PC-9 (cell line): Measurements from ENCODE around the gene DNAI2.
"Not testable (repeated sequence)": the region's sequence is repeated elsewhere in the genome, so short reads cannot be mapped to it uniquely, and the experiment has no call there.

Experiments
- EZH2 ChIP-seq: fragments of 200-600 bp; sonication (generic); IDR thresholded peaks from 2 replicates; pipeline ENCODE4 v1.8.0; 2017; ENCODE audit warnings: antibody characterized with exemption, low read depth
- TF ChIP-seq, protein P1 (sequence below): fragments of 200-600 bp; sonication (generic); conservative IDR thresholded peaks from 2 replicates; pipeline ENCODE4 v1.6.1; 2017; ENCODE audit warnings: mixed run types, antibody characterized with exemption, mild to moderate bottlenecking, moderate library complexity

DNA sequence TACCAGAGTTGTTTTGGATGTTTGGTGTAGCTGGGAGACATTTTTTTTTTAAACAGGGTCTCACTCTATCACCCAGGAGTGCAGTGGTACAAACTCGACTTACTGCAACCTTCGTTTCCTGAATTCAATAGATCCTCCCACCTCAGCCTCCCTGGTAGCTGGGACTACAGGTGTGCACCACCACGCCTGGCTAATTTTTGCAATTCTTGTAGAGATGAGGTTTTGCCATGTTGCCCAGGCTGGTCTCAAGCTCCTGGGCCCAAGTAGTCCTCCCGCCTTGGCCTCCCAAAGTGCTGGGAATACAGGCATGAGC lies 8.2 kb downstream of the DNAI2 start:
- TF ChIP-seq EZH2, result not testable (repeated sequence)
- TF ChIP-seq, protein P1, sequence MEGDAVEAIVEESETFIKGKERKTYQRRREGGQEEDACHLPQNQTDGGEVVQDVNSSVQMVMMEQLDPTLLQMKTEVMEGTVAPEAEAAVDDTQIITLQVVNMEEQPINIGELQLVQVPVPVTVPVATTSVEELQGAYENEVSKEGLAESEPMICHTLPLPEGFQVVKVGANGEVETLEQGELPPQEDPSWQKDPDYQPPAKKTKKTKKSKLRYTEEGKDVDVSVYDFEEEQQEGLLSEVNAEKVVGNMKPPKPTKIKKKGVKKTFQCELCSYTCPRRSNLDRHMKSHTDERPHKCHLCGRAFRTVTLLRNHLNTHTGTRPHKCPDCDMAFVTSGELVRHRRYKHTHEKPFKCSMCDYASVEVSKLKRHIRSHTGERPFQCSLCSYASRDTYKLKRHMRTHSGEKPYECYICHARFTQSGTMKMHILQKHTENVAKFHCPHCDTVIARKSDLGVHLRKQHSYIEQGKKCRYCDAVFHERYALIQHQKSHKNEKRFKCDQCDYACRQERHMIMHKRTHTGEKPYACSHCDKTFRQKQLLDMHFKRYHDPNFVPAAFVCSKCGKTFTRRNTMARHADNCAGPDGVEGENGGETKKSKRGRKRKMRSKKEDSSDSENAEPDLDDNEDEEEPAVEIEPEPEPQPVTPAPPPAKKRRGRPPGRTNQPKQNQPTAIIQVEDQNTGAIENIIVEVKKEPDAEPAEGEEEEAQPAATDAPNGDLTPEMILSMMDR, result not testable (repeated sequence)
